Neural progenitor cell (in vitro differentiated cells): ENCODE results near the gene LTBP1. TPM values are rescaled to one million over a fixed set of nuclear protein-coding genes. Genes with fewer than 3 reads are reported as not detected.

Experiments
- DNase-seq: peaks from one replicate; pipeline ENCODE4 v3.0.0-alpha.2; 2016; ENCODE audit warnings: low spot score
- H2AFZ ChIP-seq: fragments of 200-600 bp; sonication (generic); replicated peaks from 2 replicates; pipeline ENCODE4 v1.6.1; 2016; ENCODE audit warnings: antibody characterized with exemption
- H3F3A ChIP-seq: fragments of 200-600 bp; sonication (generic); 2 replicates; pipeline ENCODE4 v1.6.1; 2016; ENCODE audit warnings: antibody characterized with exemption, low read depth
- H3K27ac ChIP-seq: fragments of 200-600 bp; sonication (generic); 2 replicates; pipeline ENCODE4 v1.5.1; 2016; ENCODE audit warnings: mild to moderate bottlenecking
- H3K27me3 ChIP-seq: fragments of 200-600 bp; sonication (generic); 2 replicates; pipeline ENCODE4 v1.6.1; 2016; ENCODE audit warnings: mild to moderate bottlenecking, moderate library complexity
- H3K36me3 ChIP-seq: fragments of 200-600 bp; sonication (generic); 2 replicates; pipeline ENCODE4 v1.5.1; 2016
- H3K4me1 ChIP-seq: fragments of 200-600 bp; sonication (generic); 2 replicates; pipeline ENCODE4 v1.6.1; 2016; ENCODE audit warnings: mixed run types
- H3K4me2 ChIP-seq: fragments of 200-600 bp; sonication (generic); 2 replicates; pipeline ENCODE4 v1.6.1; 2016
- H3K4me3 ChIP-seq: fragments of 200-600 bp; sonication (generic); 2 replicates; pipeline ENCODE4 v1.5.1; 2016
- H3K79me2 ChIP-seq: fragments of 200-600 bp; sonication (generic); 2 replicates; pipeline ENCODE4 v1.6.1; 2016; ENCODE audit warnings: low read depth
- H3K9ac ChIP-seq: fragments of 200-600 bp; sonication (generic); 2 replicates; pipeline ENCODE4 v1.6.1; 2016
- H3K9me3 ChIP-seq: fragments of 200-600 bp; sonication (generic); 2 replicates; pipeline ENCODE4 v1.5.1; 2016; ENCODE audit warnings: low read depth
- H4K20me1 ChIP-seq: fragments of 200-600 bp; sonication (generic); 2 replicates; pipeline ENCODE4 v1.6.1; 2016; ENCODE audit warnings: low read depth
- H3K27ac Mint-ChIP-seq: 3 replicates; pipeline ENCODE4 v1.8.0; 2021; ENCODE audit warnings: mixed read lengths
- H3K27me3 Mint-ChIP-seq: 2 replicates; pipeline ENCODE4 v1.8.0; 2022; ENCODE audit warnings: low read depth, mild to moderate bottlenecking, inconsistent platforms, moderate library complexity, mixed read lengths; ENCODE audit not compliant: insufficient read depth
- H3K36me3 Mint-ChIP-seq: 3 replicates; pipeline ENCODE4 v1.8.0; 2021; ENCODE audit warnings: mixed read lengths
- H3K4me1 Mint-ChIP-seq: 3 replicates; pipeline ENCODE4 v1.8.0; 2021; ENCODE audit warnings: mixed read lengths
- H3K4me3 Mint-ChIP-seq: 3 replicates; pipeline ENCODE4 v1.8.0; 2021; ENCODE audit warnings: mild to moderate bottlenecking, moderate library complexity, mixed read lengths
- H3K9me3 Mint-ChIP-seq: 3 replicates; pipeline ENCODE4 v1.8.0; 2020; ENCODE audit warnings: mixed read lengths
- EZH2 ChIP-seq: fragments of 200-600 bp; sonication (generic); IDR thresholded peaks from 2 replicates; pipeline ENCODE4 v1.6.1; 2017; ENCODE audit warnings: antibody characterized with exemption, mild to moderate bottlenecking, moderate library complexity
- EZH2phosphoT487 ChIP-seq: fragments of 200-600 bp; sonication (generic); IDR thresholded peaks from 2 replicates; pipeline ENCODE4 v1.6.1; 2017; ENCODE audit warnings: antibody characterized with exemption
- total RNA-seq: library from RNA; depleted of rRNA; stranded (reverse); fragments of >200 nt; gene quantifications from 2 replicates; pipeline ENCODE4 v1.2.3, GENCODE V29; 2015; ENCODE audit warnings: low replicate concordance
- TF ChIP-seq, protein P1 (sequence below): fragments of 200-600 bp; sonication (generic); IDR thresholded peaks from 2 replicates; pipeline ENCODE4 v1.5.1; 2017; ENCODE audit warnings: antibody characterized with exemption, mild to moderate bottlenecking

LTBP1 gene
- total RNA-seq, 1 donor from 2014 or later, result 50.5 TPM

DNA sequence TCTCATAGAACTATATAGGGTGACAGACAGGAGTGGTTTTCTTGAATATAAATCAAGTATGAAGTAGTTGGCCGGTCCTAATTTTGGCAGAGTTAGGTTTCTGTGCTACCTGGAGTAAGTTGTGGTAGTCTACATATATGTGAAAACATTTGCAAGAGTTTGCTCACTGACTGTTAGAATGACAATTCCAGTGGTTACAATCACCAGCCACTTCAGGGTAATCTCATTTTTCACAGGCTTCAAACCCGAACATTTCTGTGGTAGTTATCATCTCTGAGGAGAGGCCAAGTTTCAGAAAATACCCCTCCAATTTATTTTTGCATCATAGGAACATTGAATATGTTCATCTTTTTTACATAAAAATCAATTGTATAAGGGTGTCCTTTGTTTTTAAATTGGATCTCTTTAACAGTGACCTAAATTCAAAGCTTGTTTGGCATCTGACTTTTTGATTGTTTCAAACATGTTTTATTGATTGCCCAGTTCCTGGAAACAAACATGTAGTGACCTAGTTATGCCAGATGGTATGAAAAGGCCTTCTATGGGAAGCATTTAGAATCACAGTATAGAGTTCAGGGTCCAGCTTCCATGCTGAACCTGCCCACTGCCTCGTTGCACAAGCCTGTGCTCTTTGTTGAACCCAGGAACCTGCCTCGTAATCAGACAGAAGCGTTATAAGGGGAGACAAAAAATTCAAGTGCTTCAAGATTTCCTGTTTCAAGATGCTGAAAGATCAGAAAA is 250.6 kb downstream of the LTBP1 start:
- no peaks in the 10 kb centered on the region for H3K27me3 Mint-ChIP-seq
- no peak overlapping the region for H3K27ac Mint-ChIP-seq
- no peak overlapping the region for H3K4me3 Mint-ChIP-seq
- no peak for DNase-seq
- Histone ChIP-seq H3K4me3 (no peak overlapping the region), H3K4me1 (no peaks in the 10 kb centered on the region), H3K27ac (no peak overlapping the region), H2AFZ (no peak overlapping the region), H3K9ac (no peak overlapping the region), H4K20me1 (no peaks in the 10 kb centered on the region), H3F3A (no peaks in the 10 kb centered on the region), H3K36me3 (no peaks in the 10 kb centered on the region), H3K9me3 (no peaks in the 10 kb centered on the region), H3K27me3 (no peaks in the 10 kb centered on the region), H3K4me2 (no peak overlapping the region), H3K79me2 (no peaks in the 10 kb centered on the region)
- peaks cover 2% of the 10 kb centered on the region for H3K9me3 Mint-ChIP-seq
- TF ChIP-seq EZH2phosphoT487 (no peak), EZH2 (no peak)
- TF ChIP-seq, protein P1, sequence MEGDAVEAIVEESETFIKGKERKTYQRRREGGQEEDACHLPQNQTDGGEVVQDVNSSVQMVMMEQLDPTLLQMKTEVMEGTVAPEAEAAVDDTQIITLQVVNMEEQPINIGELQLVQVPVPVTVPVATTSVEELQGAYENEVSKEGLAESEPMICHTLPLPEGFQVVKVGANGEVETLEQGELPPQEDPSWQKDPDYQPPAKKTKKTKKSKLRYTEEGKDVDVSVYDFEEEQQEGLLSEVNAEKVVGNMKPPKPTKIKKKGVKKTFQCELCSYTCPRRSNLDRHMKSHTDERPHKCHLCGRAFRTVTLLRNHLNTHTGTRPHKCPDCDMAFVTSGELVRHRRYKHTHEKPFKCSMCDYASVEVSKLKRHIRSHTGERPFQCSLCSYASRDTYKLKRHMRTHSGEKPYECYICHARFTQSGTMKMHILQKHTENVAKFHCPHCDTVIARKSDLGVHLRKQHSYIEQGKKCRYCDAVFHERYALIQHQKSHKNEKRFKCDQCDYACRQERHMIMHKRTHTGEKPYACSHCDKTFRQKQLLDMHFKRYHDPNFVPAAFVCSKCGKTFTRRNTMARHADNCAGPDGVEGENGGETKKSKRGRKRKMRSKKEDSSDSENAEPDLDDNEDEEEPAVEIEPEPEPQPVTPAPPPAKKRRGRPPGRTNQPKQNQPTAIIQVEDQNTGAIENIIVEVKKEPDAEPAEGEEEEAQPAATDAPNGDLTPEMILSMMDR, result no peak
- H3K36me3 Mint-ChIP-seq, result no peaks in the 10 kb centered on the region
- H3K4me1 Mint-ChIP-seq, result peaks cover 3% of the 10 kb centered on the region

DNA sequence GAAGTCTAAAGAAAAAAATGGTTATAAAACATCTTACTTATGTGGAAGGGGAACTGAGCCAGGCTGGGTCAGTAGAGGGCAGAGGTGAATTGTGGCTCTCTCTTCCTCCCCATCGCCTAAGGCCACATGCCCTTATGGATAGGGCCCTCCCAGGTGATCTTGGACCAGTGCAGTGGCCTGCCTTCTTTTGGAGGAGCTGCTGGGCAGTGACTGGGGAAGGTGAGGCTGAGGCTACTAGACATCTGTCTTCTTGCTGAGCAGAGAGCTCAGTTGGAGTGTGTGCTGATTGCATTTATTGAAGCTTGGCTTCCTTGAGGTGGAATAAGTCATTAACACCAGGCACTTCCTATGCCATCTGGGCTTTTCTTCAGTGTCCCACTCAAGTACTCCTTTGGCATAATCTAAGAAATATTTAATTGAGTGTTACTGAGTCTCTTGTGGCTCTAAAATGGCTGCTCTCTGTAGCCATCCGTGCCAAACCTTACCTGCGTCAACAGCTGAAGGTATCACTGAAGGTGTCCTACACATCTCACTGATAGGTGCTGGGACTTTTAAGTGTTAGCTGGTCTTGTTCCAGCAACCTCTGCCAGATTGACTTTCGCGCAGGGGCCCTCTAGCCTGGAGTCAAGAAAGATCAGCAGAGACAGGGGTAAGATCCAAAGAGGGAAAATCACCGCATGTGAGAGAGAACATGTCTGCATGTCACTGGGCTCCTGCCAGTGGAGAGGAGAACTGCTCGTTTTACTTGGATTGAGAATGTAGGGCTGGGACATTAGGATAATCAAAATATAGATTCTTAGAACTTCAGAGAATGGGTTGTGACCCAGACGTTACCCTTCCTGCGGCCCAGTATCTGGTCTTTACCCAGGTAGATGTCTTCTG is 256.1 kb downstream of the LTBP1 start:
- H3K27ac ChIP-seq, result no peak overlapping the region
- no peaks in the 10 kb centered on the region for H3K9me3 ChIP-seq
- H3K4me3 ChIP-seq, result no peak overlapping the region
- H3K4me1 ChIP-seq, result no peaks in the 10 kb centered on the region
- peaks cover 2% of the 10 kb centered on the region for H3K27me3 Mint-ChIP-seq
- H3K36me3 ChIP-seq, result no peaks in the 10 kb centered on the region
- no peak overlapping the region for H3K27ac Mint-ChIP-seq
- H3K36me3 Mint-ChIP-seq, result no peaks in the 10 kb centered on the region
- no peak overlapping the region for H2AFZ ChIP-seq
- H3K4me1 Mint-ChIP-seq, result no peaks in the 10 kb centered on the region
- H3K4me3 Mint-ChIP-seq, result no peak overlapping the region
- no peaks in the 10 kb centered on the region for H3F3A ChIP-seq
- H3K4me2 ChIP-seq, result no peak overlapping the region
- no peaks in the 10 kb centered on the region for H4K20me1 ChIP-seq
- no peak overlapping the region for H3K9ac ChIP-seq
- TF ChIP-seq EZH2 (no peak), EZH2phosphoT487 (no peak)
- TF ChIP-seq, protein P1, result no peak
- no peak for DNase-seq
- peaks cover 2% of the 10 kb centered on the region for H3K9me3 Mint-ChIP-seq
- H3K79me2 ChIP-seq, result no peaks in the 10 kb centered on the region
- no peaks in the 10 kb centered on the region for H3K27me3 ChIP-seq

DNA sequence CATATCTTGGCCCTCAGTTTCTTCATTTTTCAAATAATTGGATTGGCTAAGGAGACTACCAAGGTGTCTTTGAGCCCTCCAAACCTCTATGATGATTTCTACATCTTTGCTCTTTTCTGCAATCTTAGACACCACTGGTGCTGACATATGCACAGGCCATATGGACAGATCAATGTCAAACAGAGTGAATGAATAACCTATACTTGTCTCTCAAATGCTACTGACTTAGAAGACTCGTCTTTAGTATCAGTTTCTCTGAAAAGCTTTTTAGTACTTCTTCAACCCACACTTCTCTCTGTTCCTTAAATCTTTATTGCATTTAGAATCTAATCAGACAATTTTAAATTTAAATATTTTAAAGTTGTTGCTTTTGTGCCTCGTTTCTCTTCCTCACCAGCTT is 258.2 kb downstream of the LTBP1 start:
- peaks cover 2% of the 10 kb centered on the region for H3K27me3 Mint-ChIP-seq
- H3K9me3 Mint-ChIP-seq, result peaks cover 2% of the 10 kb centered on the region
- no peaks in the 10 kb centered on the region for H3K36me3 Mint-ChIP-seq
- H3K27ac Mint-ChIP-seq, result no peak overlapping the region
- DNase-seq, result no peak
- Histone ChIP-seq H3F3A (no peaks in the 10 kb centered on the region), H3K4me3 (no peak overlapping the region), H3K27ac (no peak overlapping the region), H3K4me1 (no peaks in the 10 kb centered on the region), H3K36me3 (no peaks in the 10 kb centered on the region), H2AFZ (no peak overlapping the region), H4K20me1 (no peaks in the 10 kb centered on the region), H3K9ac (no peak overlapping the region), H3K79me2 (no peaks in the 10 kb centered on the region), H3K27me3 (no peaks in the 10 kb centered on the region), H3K9me3 (no peaks in the 10 kb centered on the region), H3K4me2 (no peak overlapping the region)
- H3K4me3 Mint-ChIP-seq, result no peak overlapping the region
- no peaks in the 10 kb centered on the region for H3K4me1 Mint-ChIP-seq
- TF ChIP-seq EZH2phosphoT487 (no peak), EZH2 (no peak)
- TF ChIP-seq, protein P1, result no peak
